NCI-H345 treated with DMSO at 0.1 percent for 48 hours (cell line): ENCODE measurements around the gene RASSF4.

Source experiments
- DNase-seq: peaks from one replicate; lab custom pipeline; 2025; ENCODE audit not compliant: unreplicated experiment; lab: John Stamatoyannopoulos, UW

Gene RASSF4

GRCh38 chr10:44944354-44944753 is 15.2 kb upstream of the RASSF4 start:
- no peak for DNase-seq

- DNase-seq, result no peak
Observed at GRCh38 chr10:44946205-44946604, 13.4 kb upstream of the RASSF4 start.

- DNase-seq, result no peak
Observed at GRCh38 chr10:44947371-44948152, 12.0 kb upstream of the RASSF4 start.

GRCh38 chr10:44948642-44949041 is 11.0 kb upstream of the RASSF4 start:
- DNase-seq, result no peak

GRCh38 chr10:44949127-44949802 is 10.3 kb upstream of the RASSF4 start:
- no peak for DNase-seq

GRCh38 chr10:44949915-44950314 is 9.7 kb upstream of the RASSF4 start:
- no peak for DNase-seq

GRCh38 chr10:44950326-44951225 is 9.0 kb upstream of the RASSF4 start:
- DNase-seq, result no peak

GRCh38 chr10:44951576-44952226 is 7.9 kb upstream of the RASSF4 start:
- no peak for DNase-seq

GRCh38 chr10:44952779-44953231 is 6.8 kb upstream of the RASSF4 start:
- no peak for DNase-seq

GRCh38 chr10:44954042-44954441 is 5.6 kb upstream of the RASSF4 start:
- DNase-seq, result no peak

GRCh38 chr10:44954962-44955361 is 4.6 kb upstream of the RASSF4 start:
- DNase-seq, result no peak

- no peak for DNase-seq
Observed at GRCh38 chr10:44955413-44956070, 4.1 kb upstream of the RASSF4 start.

- no peak for DNase-seq
Observed at GRCh38 chr10:44956226-44956625, 3.4 kb upstream of the RASSF4 start.

GRCh38 chr10:44956717-44957706 is 2.6 kb upstream of the RASSF4 start:
- no peak for DNase-seq

GRCh38 chr10:44958196-44958897 is 1.3 kb upstream of the RASSF4 start:
- DNase-seq, result no peak

- no peak for DNase-seq
Observed at GRCh38 chr10:44958898-44959246, 730 bp upstream of the RASSF4 start.

GRCh38 chr10:44960088-44960460 is 472 bp downstream of the RASSF4 start:
- DNase-seq, result peak; percentile 10

- DNase-seq, result no peak
Observed at GRCh38 chr10:44960482-44961229, 1.1 kb downstream of the RASSF4 start.
